A549 (cell line): ENCODE data around the gene CXXC5.
A peak's percentile ranks its signal among the peaks of the same experiment; 100 is the strongest.

Source experiments
- CBX2 ChIP-seq: fragments of 200-600 bp; sonication (generic); IDR thresholded peaks from 2 replicates; pipeline ENCODE4 v1.6.1; 2016; ENCODE audit warnings: low read depth, mild to moderate bottlenecking, borderline replicate concordance
- CTCF ChIP-seq: fragments of >200 bp; sonication (Bioruptor Twin); formaldehyde crosslinking; IDR thresholded peaks from 3 replicates; pipeline ENCODE4 v1.5.1; 2016
- PHF8 ChIP-seq: fragments of 200-600 bp; sonication (generic); IDR thresholded peaks from 2 replicates; pipeline ENCODE4 v1.6.1; 2016; ENCODE audit warnings: low read depth, mild to moderate bottlenecking, antibody characterized with exemption, moderate library complexity, borderline replicate concordance
- POLR2A ChIP-seq: IDR thresholded peaks from 2 replicates; pipeline ENCODE4 v1.6.1; 2012; ENCODE audit warnings: mild to moderate bottlenecking, low read length
- RARB ChIP-seq: fragments of 250-450 bp; sonication (Bioruptor Pico); IDR thresholded peaks from 2 replicates; pipeline ENCODE4 v1.8.0; 2021; ENCODE audit warnings: mild to moderate bottlenecking, moderate library complexity

GRCh38 chr5:139635606-139636206 is 12.4 kb upstream of the CXXC5 start:
- TF ChIP-seq CTCF (peak; percentile 66), CBX2 (no peak), RARB (CRISPR knock-in tag) (no peak), PHF8 (no peak), POLR2A (no peak)
